K562 (cell line): ENCODE measurements around the gene WASHC2C. TPM values are rescaled to one million over a fixed set of nuclear protein-coding genes. Genes with fewer than 3 reads are reported as not detected.
A peak's percentile ranks its signal among the peaks of the same experiment; 100 is the strongest.

Experiments
- ATAC-seq: fragments of 200-7000 bp; cut with Tn5 transposase; 3 replicates; pipeline ENCODE4 v1.9.1; 2020; ENCODE audit warnings: moderate library complexity
- BruUV-seq: library from RNA; stranded (reverse); fragments of 400-500 nt; replicated peaks from 2 replicates; lab custom pipeline; 2021; lab: Mats Ljungman, UMichigan
- CTCF ChIA-PET: fragments of 300-600 bp; formaldehyde crosslinking; extraction: SDS; loops from one replicate; lab custom pipeline; 2021; ENCODE audit warnings: low intra/inter-chr PET ratio; lab: Yijun Ruan, JAX
- POLR2A ChIA-PET: fragments of 300-600, 350-650 bp; sonication (Branson Sonifier 250); formaldehyde crosslinking; extraction: SDS; loops from one replicate; lab custom pipeline; 2021; ENCODE audit warnings: antibody characterized with exemption, inconsistent platforms; lab: Yijun Ruan, JAX
- DNase-seq, 4 experiments: peaks; one replicate each; pipeline versions ENCODE4 v3.0.0 to v3.0.0-alpha.2; 2011 to 2018; ENCODE audit warnings: low spot score in 3 of 4, mixed read lengths in 3 of 4; ENCODE audit errors: extremely low read depth in 1 of 4
- FAIRE-seq: peaks from 2 replicates; lab custom pipeline; 2011; peaks lifted over from hg19 to GRCh38; lab: Jason Lieb, UNC
- H2AFZ ChIP-seq: 2 replicates; pipeline ENCODE4 v1.6.0; 2011; ENCODE audit warnings: low read depth, low read length, control low read depth, inconsistent platforms
- H3K27ac ChIP-seq: fragments of 200-600 bp; 3 replicates; pipeline ENCODE4 v1.8.0; 2011; ENCODE audit warnings: low read depth, mild to moderate bottlenecking, control low read depth, inconsistent platforms, low read length, moderate library complexity, mixed read lengths; ENCODE audit errors: extremely low read depth
- H3K27me3 ChIP-seq, 2 experiments: fragments of 300-600 bp in 1 of 2; 2 replicates in 1 of 2; 3 replicates in 1 of 2; pipeline versions ENCODE4 v1.6.0 to v1.8.0; 2011; ENCODE audit warnings: inconsistent platforms in 2 of 2, low read length in 2 of 2, mild to moderate bottlenecking in 1 of 2, mixed read lengths in 1 of 2, moderate library complexity in 1 of 2; ENCODE audit not compliant: control insufficient read depth in 2 of 2, insufficient read depth in 2 of 2
- H3K36me3 ChIP-seq: fragments of 300-600 bp; 3 replicates; pipeline ENCODE4 v1.8.0; 2011; ENCODE audit warnings: mild to moderate bottlenecking, low read length, inconsistent platforms; ENCODE audit not compliant: control insufficient read depth, insufficient read depth
- H3K4me1 ChIP-seq, 2 experiments: fragments of 200-600 bp in 1 of 2; replicated peaks in 1 of 2; 2 replicates in 1 of 2; 3 replicates in 1 of 2; pipeline versions ENCODE4 v1.5.1 to v1.8.0; 2011; ENCODE audit warnings: inconsistent platforms in 2 of 2, low read length in 2 of 2, mild to moderate bottlenecking in 1 of 2, mixed read lengths in 1 of 2, moderate library complexity in 1 of 2; ENCODE audit not compliant: control insufficient read depth in 2 of 2, insufficient read depth in 2 of 2
- H3K4me2 ChIP-seq: 2 replicates; pipeline ENCODE4 v1.6.1; 2011; ENCODE audit warnings: low read length, control low read depth, inconsistent platforms, mixed read lengths; ENCODE audit not compliant: insufficient read depth
- H3K4me3 ChIP-seq: fragments of 200-600 bp; sonication (generic), shearing (Covaris generic); 2 replicates; pipeline ENCODE4 v1.5.1; 2016; ENCODE audit warnings: control low read depth, inconsistent platforms
- H3K79me2 ChIP-seq: fragments of 200-600 bp; 3 replicates; pipeline ENCODE4 v1.8.0; 2011; ENCODE audit warnings: low read length, inconsistent platforms; ENCODE audit not compliant: control insufficient read depth, insufficient read depth
- H3K9ac ChIP-seq, 2 experiments: 2 replicates each; pipeline versions ENCODE4 v1.6.0 to v1.6.1; 2011; ENCODE audit warnings: low read depth in 2 of 2, low read length in 2 of 2, control low read depth in 1 of 2, inconsistent platforms in 1 of 2, mild to moderate bottlenecking in 1 of 2, mixed read lengths in 1 of 2; ENCODE audit not compliant: insufficient read depth in 1 of 2
- H3K9me1 ChIP-seq: one replicate; pipeline ENCODE4 v1.6.0; 2011; ENCODE audit warnings: inconsistent platforms, mild to moderate bottlenecking, low read length, moderate library complexity; ENCODE audit not compliant: control insufficient read depth, insufficient read depth
- H3K9me3 ChIP-seq: replicated peaks from 2 replicates; pipeline ENCODE4 v1.5.1; 2011; ENCODE audit warnings: low read depth, low read length, inconsistent platforms; ENCODE audit not compliant: control insufficient read depth, insufficient read depth
- H4K20me1 ChIP-seq: replicated peaks from 2 replicates; pipeline ENCODE4 v1.6.1; 2011; ENCODE audit warnings: low read length, inconsistent platforms, mixed read lengths; ENCODE audit not compliant: control insufficient read depth, insufficient read depth
- MED1 ChIP-seq: sonication (generic); formaldehyde crosslinking; IDR thresholded peaks from 2 replicates; pipeline ENCODE4 v1.8.1; 2023; ENCODE audit warnings: missing genetic modification reagents, borderline replicate concordance
- POLR3A ChIP-seq: IDR thresholded peaks from 2 replicates; pipeline ENCODE4 v1.6.1; 2011; ENCODE audit warnings: borderline replicate concordance, mild to moderate bottlenecking, moderate library complexity; ENCODE audit not compliant: insufficient read length, insufficient read depth; ENCODE audit errors: extremely low read depth
- SAFB ChIP-seq: fragments of 200-400 bp; formaldehyde crosslinking; IDR thresholded peaks from 2 replicates; pipeline ENCODE4 v1.6.1; 2017; ENCODE audit warnings: low read depth, low read length, borderline replicate concordance
- SRF ChIP-seq, 2 experiments: fragments of 250-450, 450-650 bp in 1 of 2; sonication (Bioruptor Pico) in 1 of 2; sonication (generic) in 1 of 2; formaldehyde crosslinking; IDR thresholded peaks; 2 replicates each; pipeline versions ENCODE4 v1.5.0 to v1.5.1; 2020 to 2022; ENCODE audit warnings: mild to moderate bottlenecking in 1 of 2, missing genetic modification reagents in 1 of 2
- ZFP1 ChIP-seq: fragments of 450-650 bp; formaldehyde crosslinking; IDR thresholded peaks from 2 replicates; pipeline ENCODE4 v1.4.0; 2020; ENCODE audit warnings: mild to moderate bottlenecking, mixed read lengths
- ZNF3 ChIP-seq: fragments of 250-450 bp; sonication (Bioruptor Pico); IDR thresholded peaks from 2 replicates; pipeline ENCODE4 v1.5.0; 2021; ENCODE audit warnings: mild to moderate bottlenecking, moderate library complexity
- WGBS: fragments of 100-300 bp; shearing (Covaris generic); methylation state at CpG from one replicate; pipeline ENCODE4 v1.1.6; 2016; ENCODE audit warnings: low coverage, mixed read lengths; ENCODE audit not compliant: insufficient coverage; ENCODE audit errors: missing lambda C conversion rate; 5-methylcytosine and 5-hydroxymethylcytosine counted together
- in situ Hi-C: fragments of 300-500 bp; cut with MboI; formaldehyde crosslinking; loops from 4 replicates; pipeline ENCODE4 v1.15.0; 2018; ENCODE audit warnings: inconsistent platforms, mixed read lengths
- intact Hi-C: fragments of 100-400 bp; cut with micrococcal nuclease; formaldehyde crosslinking; loops from 2 replicates; pipeline ENCODE4 v1.14.2; 2022
- polyA plus RNA-seq, 8 experiments: library from polyadenylated mRNA; depleted of rRNA in 4 of 8; stranded (reverse) in 5 of 8; unstranded in 3 of 8; fragments of >200 nt; fragmentation: Nextera tagmentation in 2 of 8; fragmentation: Illumina TruSeq in 1 of 8; extraction: Ambion mirVana in 2 of 8; extraction: Trizol in 1 of 8; gene quantifications; 2 replicates each; pipeline versions ENCODE4 v1.2.1 to v1.2.3, GENCODE V29; 2011 to 2014; ENCODE audit warnings: inconsistent platforms in 1 of 8, missing spikeins in 1 of 8
- total RNA-seq, 7 experiments: library from RNA; depleted of rRNA in 6 of 7; stranded (reverse); fragments of >200 nt in 6 of 7; fragmentation: Illumina TruSeq in 2 of 7; extraction: Trizol in 2 of 7; gene quantifications; 2 replicates each; pipeline versions ENCODE4 v1.2.1 to v1.2.3, GENCODE V29; 2011 to 2021; ENCODE audit warnings: low replicate concordance in 1 of 7
- TF ChIP-seq, protein P1 (sequence below): fragments of 450-650 bp; IDR thresholded peaks from 2 replicates; pipeline ENCODE4 v1.6.1; 2017; ENCODE audit warnings: antibody characterized with exemption, mild to moderate bottlenecking

WASHC2C gene
- total and polyA plus RNA-seq, 9 of the 15 experiments (the other 6 are each of a cell fraction or from before 2014, with no cell fraction given), result 3.2 to 37.7 (median 24.1) TPM

DNA sequence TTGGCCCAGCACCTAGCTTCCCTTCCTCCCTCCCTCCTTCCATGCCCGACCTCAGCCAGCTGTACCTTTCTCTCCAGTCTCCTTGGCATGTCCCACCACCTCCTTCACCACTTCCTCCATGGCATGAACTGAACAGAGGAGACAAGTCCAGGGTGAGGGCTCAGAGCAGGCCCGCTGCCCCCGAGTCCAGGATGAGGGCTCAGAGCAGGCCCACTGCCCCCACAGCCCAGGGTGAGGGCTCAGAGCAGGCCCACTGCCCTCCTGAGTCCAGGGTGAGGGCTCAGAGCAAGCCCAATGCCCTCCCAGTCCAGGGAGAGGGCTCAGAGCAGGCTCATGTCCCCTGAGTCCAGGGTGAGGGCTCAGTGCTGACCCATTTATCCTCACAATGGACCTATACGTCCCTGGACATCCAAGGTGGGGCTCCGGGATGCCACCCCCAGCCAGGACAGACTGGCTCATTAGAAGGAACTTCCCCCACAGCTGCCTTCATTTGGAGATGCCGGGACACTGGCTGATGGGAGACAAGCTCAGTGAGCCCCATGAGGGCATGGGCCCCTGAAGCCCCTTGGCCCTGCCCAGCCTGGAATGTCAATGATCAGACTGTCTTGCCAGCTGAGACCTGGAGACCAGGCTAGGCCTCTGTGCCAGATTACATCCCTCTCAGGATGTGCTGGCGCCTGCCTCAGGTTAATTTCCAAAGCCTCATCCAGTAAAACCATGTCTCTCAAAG, 90.2 kb downstream of the WASHC2C start:
- Histone ChIP-seq H3K9me3 (0 out of 2 replicates have a peak, but pooled peaks cover 3% of the 10 kb centered on the region), H3K36me3 (no peaks in the 10 kb centered on the region), H3K4me1 (peaks cover 0 to 2% of the 10 kb centered on the region in 2 experiments; a peak in 4 of 5 replicates), H3K9me1 (no peaks in the 10 kb centered on the region), H4K20me1 (no peaks in the 10 kb centered on the region), H3K27me3 (no peaks in the 10 kb centered on the region), H3K4me2 (no peak overlapping the region), H3K9ac (no peak overlapping the region), H3K79me2 (no peaks in the 10 kb centered on the region), H3K27ac (no peak overlapping the region), H3K4me3 (no peak overlapping the region), H2AFZ (no peak overlapping the region)
- FAIRE-seq (no peak), DNase-seq (no peak), ATAC-seq (no peak)
- CTCF ChIA-PET, result no interaction called here
- in situ Hi-C loops, result loop anchor here (25.0 kb wide), 1 partner anchor 120 kb away; no protein-coding TSS in a partner anchor
- POLR2A ChIA-PET, result no interaction called here
- intact Hi-C loops, result loop anchor here (10.0 kb wide), 1 partner anchor 572 kb away; no protein-coding TSS in a partner anchor
- TF ChIP-seq SAFB (no peak), ZNF3 (CRISPR knock-in tag) (no peak), POLR3A (no peak), MED1 (0 out of 2 replicates have a peak, but pooled peaks have one; percentile 74), ZFP1 (CRISPR knock-in tag) (no peak), SRF (CRISPR knock-in tag; IDR thresholded peaks at IDR 0.05) (no peak)
- TF ChIP-seq, protein P1, sequence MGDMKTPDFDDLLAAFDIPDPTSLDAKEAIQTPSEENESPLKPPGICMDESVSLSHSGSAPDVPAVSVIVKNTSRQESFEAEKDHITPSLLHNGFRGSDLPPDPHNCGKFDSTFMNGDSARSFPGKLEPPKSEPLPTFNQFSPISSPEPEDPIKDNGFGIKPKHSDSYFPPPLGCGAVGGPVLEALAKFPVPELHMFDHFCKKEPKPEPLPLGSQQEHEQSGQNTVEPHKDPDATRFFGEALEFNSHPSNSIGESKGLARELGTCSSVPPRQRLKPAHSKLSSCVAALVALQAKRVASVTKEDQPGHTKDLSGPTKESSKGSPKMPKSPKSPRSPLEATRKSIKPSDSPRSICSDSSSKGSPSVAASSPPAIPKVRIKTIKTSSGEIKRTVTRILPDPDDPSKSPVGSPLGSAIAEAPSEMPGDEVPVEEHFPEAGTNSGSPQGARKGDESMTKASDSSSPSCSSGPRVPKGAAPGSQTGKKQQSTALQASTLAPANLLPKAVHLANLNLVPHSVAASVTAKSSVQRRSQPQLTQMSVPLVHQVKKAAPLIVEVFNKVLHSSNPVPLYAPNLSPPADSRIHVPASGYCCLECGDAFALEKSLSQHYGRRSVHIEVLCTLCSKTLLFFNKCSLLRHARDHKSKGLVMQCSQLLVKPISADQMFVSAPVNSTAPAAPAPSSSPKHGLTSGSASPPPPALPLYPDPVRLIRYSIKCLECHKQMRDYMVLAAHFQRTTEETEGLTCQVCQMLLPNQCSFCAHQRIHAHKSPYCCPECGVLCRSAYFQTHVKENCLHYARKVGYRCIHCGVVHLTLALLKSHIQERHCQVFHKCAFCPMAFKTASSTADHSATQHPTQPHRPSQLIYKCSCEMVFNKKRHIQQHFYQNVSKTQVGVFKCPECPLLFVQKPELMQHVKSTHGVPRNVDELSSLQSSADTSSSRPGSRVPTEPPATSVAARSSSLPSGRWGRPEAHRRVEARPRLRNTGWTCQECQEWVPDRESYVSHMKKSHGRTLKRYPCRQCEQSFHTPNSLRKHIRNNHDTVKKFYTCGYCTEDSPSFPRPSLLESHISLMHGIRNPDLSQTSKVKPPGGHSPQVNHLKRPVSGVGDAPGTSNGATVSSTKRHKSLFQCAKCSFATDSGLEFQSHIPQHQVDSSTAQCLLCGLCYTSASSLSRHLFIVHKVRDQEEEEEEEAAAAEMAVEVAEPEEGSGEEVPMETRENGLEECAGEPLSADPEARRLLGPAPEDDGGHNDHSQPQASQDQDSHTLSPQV, result no peak
- 29% methylated on average over 6 of the region's 7 CpGs for WGBS
- no TSS peak for BruUV-seq
